Measurements from ENCODE around the gene STON2. TPM values are rescaled to one million over a fixed set of nuclear protein-coding genes. Genes with fewer than 3 reads are reported as not detected.

The STON2 gene
- total and polyA plus RNA-seq, 2 of the 8 experiments (the other 6 are each of a cell fraction or from before 2014, with no cell fraction given) = 8.9 to 50.0 TPM

- no peak for TF ChIP-seq EGR1 (IDR thresholded peaks at IDR 0.05; ENCODE audit: borderline replicate concordance, low read depth, low read length)
- TF ChIP-seq ASH2L (IDR thresholded peaks at IDR 0.05; ENCODE audit: low read length) = peak; percentile 32
- no peak for TF ChIP-seq USF2 (IDR thresholded peaks at IDR 0.05; ENCODE audit: low read length)
- no peak for TF ChIP-seq FOSL1 (IDR thresholded peaks at IDR 0.05; ENCODE audit: insufficient read depth, low read depth, low read length)
- no peak for TF ChIP-seq CBX5 (IDR thresholded peaks at IDR 0.05; ENCODE audit: low read depth, low read length)
- 0 out of 2 replicates have a peak, but pooled peaks have one; percentile 54 for TF ChIP-seq CEBPB (IDR thresholded peaks at IDR 0.05; ENCODE audit: low read depth, low read length)
- TF ChIP-seq POLR2AphosphoS5 (IDR thresholded peaks at IDR 0.05; ENCODE audit: low read depth, low read length) = no peak
- TF ChIP-seq ZNF274 (IDR thresholded peaks at IDR 0.05; ENCODE audit: borderline replicate concordance, extremely low read depth, low read length) = no peak
- no peak for TF ChIP-seq SP4 (IDR thresholded peaks at IDR 0.05; ENCODE audit: low read length)
- no peak for TF ChIP-seq BRCA1 (IDR thresholded peaks at IDR 0.05; ENCODE audit: low read depth, low read length)
- 0 out of 2 replicates have a peak, but pooled peaks have one; percentile 43 for TF ChIP-seq SP1 (IDR thresholded peaks at IDR 0.05; ENCODE audit: low read depth, low read length)
- no peak for TF ChIP-seq NANOG (IDR thresholded peaks at IDR 0.05; ENCODE audit: insufficient read depth, low read depth, low read length, poor library complexity, severe bottlenecking)
- peak; percentile 81; the same call in 1 of the 2 replicates for TF ChIP-seq RBBP5 (IDR thresholded peaks at IDR 0.05; ENCODE audit: borderline replicate concordance, low read depth, low read length)
- no peak for TF ChIP-seq RXRA (IDR thresholded peaks at IDR 0.05; ENCODE audit: insufficient read depth, low read depth, low read length)
- TF ChIP-seq PHF8 (conservative IDR thresholded peaks at IDR 0.05; ENCODE audit: low read depth, low read length) = peak; percentile 59
- no peak for TF ChIP-seq KDM5A (IDR thresholded peaks at IDR 0.05; ENCODE audit: low read length)
- TF ChIP-seq TAF7 (optimal IDR thresholded peaks at IDR 0.05; ENCODE audit: borderline replicate concordance, low read depth, low read length) = peak; percentile 34
- 0 out of 2 replicates have a peak, but pooled peaks have one; percentile 11 for TF ChIP-seq CHD2 (IDR thresholded peaks at IDR 0.05; ENCODE audit: low read length)
These were observed 36.4 kb upstream of the STON2 start (continued) for GRCh38 chr14:81436296-81437138.

Data from H1 (cell line).